Measurements from ENCODE around the gene AIP.
A peak's percentile ranks its signal among the peaks of the same experiment; 100 is the strongest.
"Not testable (repeated sequence)": the region's sequence is repeated elsewhere in the genome, so short reads cannot be mapped to it uniquely, and the experiment has no call there.

Gene AIP

GRCh38 chr11:67469508-67469811, 13.4 kb upstream of the AIP start:
- no peak for DNase-seq

GRCh38 chr11:67470337-67471002, 12.4 kb upstream of the AIP start:
- DNase-seq = no peak

GRCh38 chr11:67472882-67473281, 9.9 kb upstream of the AIP start:
- no peak for DNase-seq

- not testable (repeated sequence) for DNase-seq
These were observed 6.1 kb upstream of the AIP start for GRCh38 chr11:67476692-67477091.

- DNase-seq = not testable (repeated sequence)
These were observed 5.3 kb upstream of the AIP start for GRCh38 chr11:67477344-67478050.

GRCh38 chr11:67482275-67482826, 475 bp upstream of the AIP start:
- no peak for DNase-seq

GRCh38 chr11:67483831-67484665, 1.2 kb downstream of the AIP start:
- DNase-seq = no peak

GRCh38 chr11:67484847-67485311, 2.1 kb downstream of the AIP start:
- DNase-seq = no peak

GRCh38 chr11:67485873-67486361, 3.1 kb downstream of the AIP start:
- not testable (repeated sequence) for DNase-seq

- DNase-seq = no peak
These were observed 3.8 kb downstream of the AIP start for GRCh38 chr11:67486481-67487195.

GRCh38 chr11:67489203-67489884, 6.5 kb downstream of the AIP start:
- no peak for DNase-seq

- DNase-seq = no peak
These were observed 7.3 kb downstream of the AIP start for GRCh38 chr11:67489885-67490726.

GRCh38 chr11:67490727-67491065, 7.9 kb downstream of the AIP start:
- DNase-seq = no peak

- DNase-seq = no peak
These were observed 8.6 kb downstream of the AIP start for GRCh38 chr11:67491276-67492068.

GRCh38 chr11:67492069-67492727, 9.4 kb downstream of the AIP start:
- DNase-seq = no peak

- peak; percentile 29 for DNase-seq
These were observed 10.1 kb downstream of the AIP start for GRCh38 chr11:67492801-67493547.

GRCh38 chr11:67493548-67494370, 10.9 kb downstream of the AIP start:
- no peak for DNase-seq
